ENCODE data around the gene TCL1A. TPM values are rescaled to one million over a fixed set of nuclear protein-coding genes. Genes with fewer than 3 reads are reported as not detected.

The TCL1A gene
- total RNA-seq, 1 experiment from 2014 or later, result not detected

- no peak overlapping the region for H3K9ac ChIP-seq (ENCODE audit: extremely low read depth, insufficient read length, low read length)
- H3K9me3 ChIP-seq (ENCODE audit: control insufficient read depth, low read depth, low read length), result no peaks in the 10 kb centered on the region
- no peak overlapping the region for H2BK120ac ChIP-seq (ENCODE audit: low read depth, low read length, poor library complexity, severe bottlenecking)
- no peak overlapping the region for H3K4ac ChIP-seq (ENCODE audit: low read depth, low read length)
- no peak overlapping the region for H4K5ac ChIP-seq (ENCODE audit: insufficient read length, low read depth, low read length)
- Mint-ChIP-seq H3K9me3 (no peaks in the 10 kb centered on the region; a peak in 1 of 5 replicates), H3K27ac (no peak overlapping the region), H3K27me3 (ENCODE audit: low read depth) (peaks cover 53% of the 10 kb centered on the region), H3K4me3 (no peak overlapping the region), H3K4me1 (no peaks in the 10 kb centered on the region), H3K36me3 (ENCODE audit: insufficient read depth in 1 of 3, low read depth in 3 of 3) (no peaks in the 10 kb centered on the region)
- H3K23me2 ChIP-seq (ENCODE audit: insufficient read length, low read depth, low read length, poor library complexity, severe bottlenecking), result no peaks in the 10 kb centered on the region
- H3K14ac ChIP-seq (ENCODE audit: insufficient read depth, low read length), result no peak overlapping the region
- WGBS (ENCODE audit: extremely low coverage, insufficient read length, low lambda C conversion rate), result no CpG with 5 or more reads among the region's 5 CpGs
- no peak overlapping the region for H4K91ac ChIP-seq (ENCODE audit: insufficient read length, low read depth, low read length)
- H2BK5ac ChIP-seq (ENCODE audit: insufficient read length, low read length), result no peak overlapping the region
- H3K23ac ChIP-seq (ENCODE audit: insufficient read length, low read depth, low read length), result no peak overlapping the region
- no peaks in the 10 kb centered on the region for H3K79me1 ChIP-seq (ENCODE audit: insufficient read depth, low read depth, low read length, poor library complexity, severe bottlenecking)
- H2BK20ac ChIP-seq (ENCODE audit: low read depth, low read length, poor library complexity, severe bottlenecking), result no peak overlapping the region
- no peak overlapping the region for H3T11ph ChIP-seq (ENCODE audit: low read length)
- H2AK5ac ChIP-seq (ENCODE audit: insufficient read length, low read length), result no peak overlapping the region
- no peak overlapping the region for H3K27ac ChIP-seq (ENCODE audit: insufficient read length, low read depth, low read length)
- H2BK15ac ChIP-seq (ENCODE audit: low read depth, low read length), result no peak overlapping the region
- H3K56ac ChIP-seq (ENCODE audit: insufficient read length, low read depth, low read length), result no peak overlapping the region
- H2AFZ ChIP-seq (ENCODE audit: low read length), result no peak overlapping the region
- H3K27me3 ChIP-seq (ENCODE audit: insufficient read depth, low read length), result no peaks in the 10 kb centered on the region
- H3K4me2 ChIP-seq (ENCODE audit: insufficient read depth, insufficient read length, low read length), result no peak overlapping the region
- TF ChIP-seq CTCF (conservative IDR thresholded peaks at IDR 0.05), result no peak
- no peak overlapping the region for H4K8ac ChIP-seq (replicated peaks; ENCODE audit: insufficient read length, low read depth, low read length)
- no peak overlapping the region for H3K18ac ChIP-seq (ENCODE audit: insufficient read length, low read depth, low read length)
- no peaks in the 10 kb centered on the region for H3K79me2 ChIP-seq (ENCODE audit: insufficient read depth, low read length)
- H4K20me1 ChIP-seq (ENCODE audit: control insufficient read depth, insufficient read depth, insufficient read length), result no peaks in the 10 kb centered on the region
- no peak for DNase-seq
- H3K4me1 ChIP-seq (ENCODE audit: insufficient read depth, low read length), result no peaks in the 10 kb centered on the region
- H2BK12ac ChIP-seq (ENCODE audit: insufficient read length, low read depth, low read length), result no peak overlapping the region
These were observed 27.1 kb upstream of the TCL1A start for GRCh38 chr14:95741038-95741490.

Data from H9 (cell line).